Stimulated activated CD8-positive, alpha-beta memory T cell treated with anti-CD3 and anti-CD28 coated beads, Interleukin-7, amount 100 ng/mL, for 1 hour (primary cell): ENCODE results near the gene VIPR2.
"Not testable (repeated sequence)": the region's sequence is repeated elsewhere in the genome, so short reads cannot be mapped to it uniquely, and the experiment has no call there.

Experiments used
- DNase-seq, 2 donors: peaks; one replicate each; pipeline ENCODE4 v3.0.0-alpha.2; 2020; ENCODE audit warnings: low read depth in 2 of 2

VIPR2 gene

DNA sequence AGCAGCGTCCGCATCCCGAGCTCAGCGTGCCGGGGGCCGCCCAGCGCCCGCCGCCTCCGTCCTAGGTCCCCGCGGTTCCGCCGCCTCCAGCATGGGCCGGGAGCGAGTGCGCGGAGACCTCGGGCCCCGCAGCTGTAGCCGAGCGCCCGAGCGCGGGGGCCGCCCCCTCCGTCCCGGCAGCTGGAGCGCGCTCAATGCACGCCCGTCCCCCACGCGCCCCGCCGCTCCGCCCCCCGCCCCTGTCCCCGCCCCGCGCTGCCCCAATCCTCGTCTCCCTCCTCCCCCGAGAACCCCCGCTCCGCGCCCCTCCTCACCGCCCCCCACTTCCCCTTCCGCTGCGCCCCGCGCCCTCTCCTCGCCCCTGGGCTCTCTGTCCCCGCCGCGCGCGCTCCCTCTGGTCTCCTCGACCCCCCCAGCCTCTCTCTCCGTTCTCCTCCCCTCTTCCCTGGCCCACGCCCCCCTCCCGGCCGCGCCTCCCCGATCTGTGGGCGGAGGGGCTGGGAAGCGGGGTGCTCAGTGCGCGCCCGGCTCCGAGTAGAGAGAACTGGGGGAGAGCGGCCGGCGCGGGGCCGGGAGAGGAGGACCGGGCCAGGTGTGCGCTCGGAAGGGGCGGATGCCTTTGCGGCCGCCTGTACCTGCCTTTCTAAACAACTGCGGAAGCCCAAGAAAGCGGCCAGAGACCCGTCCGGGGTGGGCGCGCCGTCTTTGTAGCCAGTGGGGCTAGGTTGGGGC is at the start of gene VIPR2:
VIPR2 (minus strand) TSS at position 110 of the 732 bp plus-strand sequence; CDS start at position 14, 96 bp downstream.
- DNase-seq, result no peak

DNA sequence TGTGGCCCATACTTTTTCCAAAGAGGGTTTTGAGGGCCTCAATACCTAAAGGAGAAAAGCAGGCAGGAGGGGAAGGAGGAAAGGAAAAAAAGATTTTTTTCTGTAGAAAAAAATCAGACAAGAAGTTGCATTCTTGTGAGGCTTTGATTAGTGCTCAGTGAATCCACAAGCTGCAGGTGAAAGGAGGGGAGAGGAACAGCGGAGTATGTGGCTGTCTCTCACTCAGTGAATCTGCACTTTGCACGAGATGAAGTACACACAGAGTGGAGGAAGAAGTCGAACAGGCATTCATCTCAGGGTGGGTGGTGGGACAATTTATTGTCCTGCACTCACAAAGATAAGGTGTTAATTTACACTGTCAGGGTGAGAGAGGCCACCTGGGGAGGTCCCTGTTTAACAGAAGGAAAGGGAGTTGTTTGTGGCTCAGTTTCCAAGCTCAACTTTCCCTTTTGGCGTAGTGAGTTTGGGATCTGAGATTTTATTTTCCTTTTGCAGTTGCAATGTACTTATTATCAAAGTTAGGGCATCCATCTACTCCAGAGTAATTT is 49.0 kb upstream of the VIPR2 start:
- no peak for DNase-seq

GRCh38 chr7:159192725-159193453 is 48.2 kb upstream of the VIPR2 start:
- DNase-seq, result no peak

DNA sequence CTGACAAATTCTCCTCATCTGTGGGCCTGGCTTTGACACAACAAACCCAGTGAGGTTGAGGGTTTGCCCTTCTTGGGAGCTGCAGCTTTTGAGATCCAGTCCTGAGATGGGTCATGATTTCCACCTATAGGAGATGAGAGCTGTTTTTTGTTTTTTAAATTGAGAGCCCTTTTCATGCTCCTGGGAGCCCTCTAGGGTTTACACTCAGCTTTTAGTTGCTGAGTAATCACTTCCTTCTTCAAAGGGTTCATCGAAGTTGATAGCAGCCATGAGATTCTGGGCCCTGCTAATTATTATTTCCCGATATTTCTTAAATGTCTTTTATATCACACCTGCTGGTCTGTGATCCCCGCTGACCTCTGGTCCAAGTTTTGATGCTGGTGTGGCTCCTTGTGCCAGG is 47.3 kb upstream of the VIPR2 start:
- no peak for DNase-seq

DNA sequence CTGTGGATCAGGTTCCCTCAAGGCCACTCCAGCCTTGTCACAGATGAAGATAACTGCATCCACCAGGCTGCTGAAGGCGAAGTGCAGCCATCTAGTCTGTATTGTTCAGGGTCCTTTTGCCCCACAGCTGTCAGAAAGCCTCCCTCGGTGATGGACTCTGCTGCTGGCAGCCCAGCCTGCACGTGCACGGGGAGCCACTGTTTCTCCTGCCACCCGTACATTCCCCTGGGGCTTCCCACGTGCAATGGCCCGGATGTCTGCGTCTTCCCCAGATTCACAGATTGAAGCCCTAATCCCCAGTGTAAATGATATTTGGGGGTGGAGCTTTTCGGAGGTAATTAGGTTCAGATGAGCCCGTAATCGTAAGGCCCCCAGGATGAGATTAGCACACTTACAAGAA is 46.6 kb upstream of the VIPR2 start:
- no peak for DNase-seq

GRCh38 chr7:159188011-159188410 is 43.3 kb upstream of the VIPR2 start:
- DNase-seq, result no peak

GRCh38 chr7:159179241-159179640 is 34.6 kb upstream of the VIPR2 start:
- no peak for DNase-seq

GRCh38 chr7:159177284-159177953 is 32.8 kb upstream of the VIPR2 start:
- no peak for DNase-seq

DNA sequence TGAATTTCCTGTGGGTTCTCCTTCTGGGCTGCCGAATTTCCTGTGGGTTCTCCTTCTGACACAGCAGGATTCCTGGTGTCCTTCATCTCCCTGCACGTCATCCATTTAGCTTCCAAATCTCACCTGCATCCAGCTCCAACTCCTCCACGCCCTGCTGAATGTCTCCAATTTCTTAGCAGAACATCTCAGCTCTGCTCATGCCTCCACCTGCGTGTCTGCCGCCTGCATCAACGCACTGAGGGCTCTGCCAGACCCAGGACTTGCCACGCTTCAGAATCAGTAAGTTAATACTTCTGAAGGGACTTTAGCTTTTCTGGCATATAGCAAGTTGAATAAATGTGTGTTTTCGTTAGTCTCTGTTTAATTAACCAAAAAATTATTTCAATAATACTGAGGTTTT is 31.1 kb upstream of the VIPR2 start:
- no peak for DNase-seq

GRCh38 chr7:159175100-159175499 is 30.4 kb upstream of the VIPR2 start:
- not testable (repeated sequence) for DNase-seq

GRCh38 chr7:159172400-159172799 is 27.7 kb upstream of the VIPR2 start:
- no peak for DNase-seq

DNA sequence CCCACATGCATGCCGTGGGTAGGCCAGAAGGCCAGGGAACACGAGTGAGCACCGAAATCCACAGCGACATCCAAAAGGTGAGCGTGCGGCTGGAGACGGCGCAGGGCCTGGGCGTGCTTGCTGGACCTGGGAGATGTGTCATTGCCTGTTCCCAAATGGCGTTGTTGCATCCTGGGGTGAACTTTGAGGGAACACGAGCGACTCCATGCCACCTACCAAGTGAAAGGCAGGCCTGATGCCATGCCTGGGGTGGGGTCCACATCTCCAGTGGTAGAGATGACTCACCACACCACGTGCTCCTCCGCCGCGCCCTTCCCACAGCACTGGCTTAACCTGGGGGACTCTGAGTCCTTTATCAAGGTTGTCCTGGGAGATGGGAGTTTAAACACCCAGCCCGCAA is 24.7 kb upstream of the VIPR2 start:
- DNase-seq, result no peak

- DNase-seq, result no peak
These were observed 22.5 kb upstream of the VIPR2 start for GRCh38 chr7:159167139-159167538.

DNA sequence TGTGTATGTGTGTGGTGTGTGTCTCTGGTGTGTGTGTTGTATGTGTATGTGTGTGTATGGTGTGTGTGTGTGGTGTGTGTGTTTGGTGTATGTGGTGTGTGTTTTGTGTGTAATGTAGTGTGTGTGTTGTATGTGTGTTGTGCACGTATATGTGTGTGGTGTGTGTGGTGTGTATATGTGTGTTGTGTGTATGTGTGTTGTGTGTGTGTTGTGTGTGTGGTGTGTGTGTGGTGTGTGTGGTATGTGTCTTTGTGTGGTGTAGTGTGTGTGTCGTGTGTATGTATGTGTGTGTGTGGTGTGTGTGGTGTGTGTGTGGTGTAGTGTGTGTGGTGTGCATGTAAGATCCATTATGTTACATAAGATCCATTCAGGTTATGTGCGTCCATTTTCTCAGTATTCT is 21.9 kb upstream of the VIPR2 start:
- DNase-seq, result no peak

- no peak for DNase-seq
These were observed 20.7 kb upstream of the VIPR2 start for GRCh38 chr7:159165352-159165751.

DNA sequence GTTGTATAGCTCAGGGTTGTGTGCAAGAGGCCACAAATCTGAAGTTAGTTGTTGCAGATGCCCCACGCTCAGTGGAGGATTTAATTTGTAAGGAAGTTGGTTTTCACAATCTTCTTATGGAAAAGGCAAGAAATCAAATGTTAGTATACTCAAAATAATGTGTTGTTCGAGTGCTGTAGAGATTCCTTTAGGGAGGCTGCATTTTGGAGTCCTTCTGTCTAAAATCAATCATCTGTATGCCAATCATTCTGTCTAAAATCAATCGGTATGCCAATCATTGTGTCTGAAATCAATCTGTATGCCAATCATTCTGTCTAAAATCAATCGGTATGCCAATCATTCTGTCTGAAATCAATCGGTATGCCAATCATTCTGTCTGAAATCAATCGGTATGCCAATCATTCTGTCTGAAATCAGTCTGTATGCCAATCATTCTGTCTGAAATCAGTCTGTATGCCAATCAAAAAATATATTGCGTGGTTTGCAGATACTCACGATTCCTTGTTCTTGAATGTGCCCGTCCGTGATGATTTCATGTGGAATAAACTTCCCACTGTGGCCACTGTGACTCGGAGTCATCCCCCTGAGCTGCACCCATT is 19.1 kb upstream of the VIPR2 start:
- not testable (repeated sequence) for DNase-seq

DNA sequence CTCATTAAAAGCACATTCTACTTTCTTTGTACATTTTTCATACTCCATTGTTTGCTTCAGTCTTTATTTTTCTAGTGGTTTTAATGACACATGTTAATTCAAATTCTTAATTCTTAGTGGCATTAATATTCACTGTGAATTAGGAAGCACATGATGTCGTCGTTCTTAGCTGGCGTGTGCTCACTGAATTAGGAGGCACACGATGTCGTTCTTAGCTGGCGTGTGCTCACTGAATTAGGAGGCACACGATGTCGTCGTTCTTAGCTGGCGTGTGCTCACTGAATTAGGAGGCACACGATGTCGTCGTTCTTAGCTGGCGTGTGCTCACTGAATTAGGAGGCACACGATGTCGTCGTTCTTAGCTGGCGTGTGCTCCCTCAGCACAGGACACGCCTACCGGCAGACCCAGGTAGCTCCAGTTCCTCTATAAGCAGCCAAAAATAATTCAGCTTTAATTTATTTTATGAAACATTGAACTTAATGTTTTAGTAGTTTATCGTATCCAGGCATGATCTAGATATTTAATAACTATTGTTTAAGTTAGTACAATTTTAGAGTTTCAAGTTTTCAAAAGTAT is 17.5 kb upstream of the VIPR2 start:
- not testable (repeated sequence) for DNase-seq

- DNase-seq, result no peak
These were observed 15.8 kb upstream of the VIPR2 start for GRCh38 chr7:159160450-159160849.

DNA sequence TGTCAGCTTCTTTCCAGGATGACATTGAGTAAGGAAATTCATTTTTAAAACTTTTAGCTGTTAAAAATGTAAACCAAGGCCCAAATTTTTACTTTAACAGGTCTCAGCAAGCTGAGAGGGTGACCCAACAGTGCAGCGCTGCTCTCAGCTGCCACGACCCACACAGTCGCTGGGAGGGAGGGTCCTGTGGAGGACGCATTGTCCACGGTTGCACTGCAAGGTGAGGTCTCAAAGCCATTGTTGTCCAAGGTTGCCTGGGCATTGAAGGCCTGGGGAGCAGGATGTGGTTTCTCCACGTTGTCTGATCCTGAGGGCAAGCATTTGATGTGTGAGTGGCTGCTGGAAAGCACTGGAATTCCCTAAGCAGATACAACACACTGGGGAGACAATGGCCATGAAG is 15.1 kb upstream of the VIPR2 start:
- DNase-seq, result no peak

- no peak for DNase-seq
These were observed 14.3 kb upstream of the VIPR2 start for GRCh38 chr7:159158888-159159405.

DNA sequence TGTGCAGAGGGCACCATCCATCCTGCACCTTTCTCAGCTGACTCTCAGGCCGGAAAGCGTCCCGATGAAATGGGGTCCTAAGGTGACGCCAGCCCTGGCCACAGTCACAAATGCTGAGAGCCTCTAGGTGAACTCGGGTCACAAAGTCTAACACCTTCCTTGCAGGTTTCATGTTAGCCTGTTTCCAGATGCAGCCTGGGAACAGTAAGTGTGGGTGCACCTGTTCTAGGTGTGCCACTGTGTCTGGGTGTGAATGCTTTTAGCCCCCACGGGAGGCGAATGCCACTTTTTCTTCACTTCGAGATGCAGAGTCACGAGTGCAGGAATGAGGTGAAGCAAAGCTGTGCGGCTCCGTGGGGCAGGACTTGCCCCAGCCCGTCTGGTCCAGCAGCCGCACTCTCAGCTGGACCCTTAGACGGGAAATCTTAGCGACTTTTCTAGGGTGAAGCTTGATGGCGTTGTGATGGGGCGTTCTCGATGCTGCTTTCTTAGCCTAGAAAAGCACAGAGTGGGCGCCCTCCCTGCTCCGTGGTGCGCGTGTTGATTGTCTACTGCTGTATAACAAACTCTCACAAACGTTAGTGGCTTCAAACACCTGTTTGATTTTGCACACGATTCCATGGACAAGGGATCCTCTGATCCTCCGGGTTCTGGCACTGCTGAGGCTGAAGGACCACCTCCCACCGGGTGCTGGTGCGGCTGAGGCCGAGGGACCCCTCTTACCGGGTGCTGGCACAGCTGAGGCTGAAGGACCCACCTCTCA is 13.6 kb upstream of the VIPR2 start:
- no peak for DNase-seq
